Liver (tissue), 9 donors: ENCODE measurements around the gene TMEM145. TPM values are rescaled to one million over a fixed set of nuclear protein-coding genes. Genes with fewer than 3 reads are reported as not detected.

ENCODE experiments used
- DNase-seq: peaks from one replicate; pipeline ENCODE4 v3.0.0-alpha.2; 2017; ENCODE audit warnings: low spot score
- H3K27ac ChIP-seq, 2 donors: one replicate each; pipeline ENCODE4 v1.7.0; 2013; ENCODE audit warnings: inconsistent platforms in 2 of 2, low read length in 2 of 2, control low read depth in 1 of 2, low read depth in 1 of 2, mild to moderate bottlenecking in 1 of 2
- H3K27me3 ChIP-seq, 4 donors: one replicate each; pipeline versions ENCODE4 v1.6.1 to v1.7.0; 2013; ENCODE audit warnings: low read length in 3 of 4, inconsistent platforms in 1 of 4, mild to moderate bottlenecking in 1 of 4, moderate library complexity in 1 of 4; ENCODE audit not compliant: control insufficient read depth in 4 of 4, insufficient read depth in 4 of 4
- H3K36me3 ChIP-seq, 4 donors: one replicate each; pipeline versions ENCODE4 v1.6.1 to v1.7.0; 2013; ENCODE audit warnings: low read length in 3 of 4, mild to moderate bottlenecking in 3 of 4, low read depth in 1 of 4, moderate library complexity in 1 of 4; ENCODE audit not compliant: control insufficient read depth in 4 of 4, insufficient read depth in 3 of 4
- H3K4me1 ChIP-seq, 4 donors: one replicate each; pipeline versions ENCODE4 v1.6.1 to v1.7.0; 2013; ENCODE audit warnings: low read length in 3 of 4, mild to moderate bottlenecking in 3 of 4, moderate library complexity in 1 of 4; ENCODE audit not compliant: control insufficient read depth in 4 of 4, insufficient read depth in 4 of 4
- H3K4me3 ChIP-seq, 3 donors: one replicate each; pipeline versions ENCODE4 v1.6.1 to v1.7.0; 2013; ENCODE audit warnings: low read length in 3 of 3, control low read depth in 1 of 3, low read depth in 1 of 3, mild to moderate bottlenecking in 1 of 3
- H3K9ac ChIP-seq, 2 donors: one replicate each; pipeline ENCODE4 v1.7.0; 2013; ENCODE audit warnings: low read length in 2 of 2, mild to moderate bottlenecking in 2 of 2, moderate library complexity in 2 of 2, control low read depth in 1 of 2, low read depth in 1 of 2
- H3K9me3 ChIP-seq, 4 donors: one replicate each; pipeline versions ENCODE4 v1.6.1 to v1.7.0; 2013; ENCODE audit warnings: low read length in 3 of 4; ENCODE audit not compliant: control insufficient read depth in 4 of 4
- EGR1 ChIP-seq, 2 donors: IDR thresholded peaks; 2 replicates each; pipeline ENCODE4 v1.6.1; 2016 to 2018; ENCODE audit warnings: antibody characterized with exemption in 2 of 2, low read depth in 2 of 2
- FOXA1 ChIP-seq: IDR thresholded peaks from 2 replicates; pipeline ENCODE4 v1.6.1; 2016; ENCODE audit warnings: antibody characterized with exemption
- FOXA2 ChIP-seq: IDR thresholded peaks from 2 replicates; pipeline ENCODE4 v1.6.1; 2016; ENCODE audit warnings: antibody characterized with exemption
- GABPA ChIP-seq, 2 donors: IDR thresholded peaks in 1 of 2; conservative IDR thresholded peaks in 1 of 2; 2 replicates each; pipeline ENCODE4 v1.6.1; 2016; ENCODE audit warnings: antibody characterized with exemption in 2 of 2, mild to moderate bottlenecking in 1 of 2, moderate library complexity in 1 of 2
- HNF4A ChIP-seq, 2 donors: conservative IDR thresholded peaks; 2 replicates each; pipeline ENCODE4 v1.6.1; 2016; ENCODE audit warnings: antibody characterized with exemption in 2 of 2, mild to moderate bottlenecking in 2 of 2
- HNF4G ChIP-seq: IDR thresholded peaks from 2 replicates; pipeline ENCODE4 v1.6.1; 2016; ENCODE audit warnings: antibody characterized with exemption
- JUND ChIP-seq, 2 donors: IDR thresholded peaks; 2 replicates each; pipeline ENCODE4 v1.6.1; 2016; ENCODE audit warnings: antibody characterized with exemption in 2 of 2
- NR2F2 ChIP-seq: IDR thresholded peaks from 2 replicates; pipeline ENCODE4 v1.6.1; 2016; ENCODE audit warnings: antibody characterized with exemption
- RAD21 ChIP-seq, 2 donors: IDR thresholded peaks; 2 replicates each; pipeline ENCODE4 v1.6.1; 2016; ENCODE audit warnings: antibody characterized with exemption in 2 of 2, mild to moderate bottlenecking in 2 of 2
- RXRA ChIP-seq, 2 donors: IDR thresholded peaks; 2 replicates each; pipeline ENCODE4 v1.6.1; 2017 to 2018; ENCODE audit warnings: antibody characterized with exemption in 2 of 2, mild to moderate bottlenecking in 1 of 2
- SP1 ChIP-seq: IDR thresholded peaks from 2 replicates; pipeline ENCODE4 v1.6.1; 2018; ENCODE audit warnings: antibody characterized with exemption, mild to moderate bottlenecking
- TAF1 ChIP-seq: conservative IDR thresholded peaks from 2 replicates; pipeline ENCODE4 v1.6.1; 2016; ENCODE audit warnings: antibody characterized with exemption, mild to moderate bottlenecking
- YY1 ChIP-seq: IDR thresholded peaks from 2 replicates; pipeline ENCODE4 v1.6.1; 2016; ENCODE audit warnings: antibody characterized with exemption, mild to moderate bottlenecking
- WGBS: extraction: QIAGEN DNeasy Blood & Tissue Kit; methylation state at CpG from one replicate; pipeline ENCODE4 v1.1.7; 2013; 5-methylcytosine and 5-hydroxymethylcytosine counted together
- polyA plus RNA-seq, 2 donors: library from polyadenylated mRNA; stranded (reverse) in 1 of 2; unstranded in 1 of 2; fragments of 200-250 nt in 1 of 2; fragments of >200 nt in 1 of 2; fragmentation: Nextera tagmentation in 1 of 2; extraction: Ambion mirVana in 1 of 2; gene quantifications; one replicate each; pipeline versions ENCODE4 v1.2.1 to v1.2.3, GENCODE V29; 2013 to 2015
- total RNA-seq, 2 donors: library from RNA; depleted of rRNA; stranded (reverse); fragments of >200 nt; gene quantifications; one replicate each; pipeline ENCODE4 v1.2.3, GENCODE V29; 2014
- TF ChIP-seq, protein P1 (sequence below): IDR thresholded peaks from 2 replicates; pipeline ENCODE4 v1.6.1; 2016; ENCODE audit warnings: antibody characterized with exemption
- TF ChIP-seq, protein P2 (sequence below): IDR thresholded peaks from 2 replicates; pipeline ENCODE4 v1.6.1; 2016; ENCODE audit warnings: antibody characterized with exemption
- TF ChIP-seq, protein P3 (sequence below): IDR thresholded peaks from 2 replicates; pipeline ENCODE4 v1.6.1; 2016; ENCODE audit warnings: antibody characterized with exemption, mild to moderate bottlenecking
- TF ChIP-seq, protein P4 (sequence below): IDR thresholded peaks from 2 replicates; pipeline ENCODE4 v1.6.1; 2016; ENCODE audit warnings: antibody characterized with exemption
- TF ChIP-seq, protein P5 (sequence below): fragments of 150-350 bp; IDR thresholded peaks from 2 replicates; pipeline ENCODE4 v1.5.1; 2017; ENCODE audit warnings: improper control_type of control experiment, low read depth, low read length; ENCODE audit not compliant: missing input control
- donor health status: healthy.
- donor health status: healthy.
- donor health status: healthy.
- donor health status: healthy.
- donor health status: healthy.

TMEM145 gene
- total and polyA plus RNA-seq, 4 donors: 0.02 to 0.08 TPM; not detected in 2

DNA sequence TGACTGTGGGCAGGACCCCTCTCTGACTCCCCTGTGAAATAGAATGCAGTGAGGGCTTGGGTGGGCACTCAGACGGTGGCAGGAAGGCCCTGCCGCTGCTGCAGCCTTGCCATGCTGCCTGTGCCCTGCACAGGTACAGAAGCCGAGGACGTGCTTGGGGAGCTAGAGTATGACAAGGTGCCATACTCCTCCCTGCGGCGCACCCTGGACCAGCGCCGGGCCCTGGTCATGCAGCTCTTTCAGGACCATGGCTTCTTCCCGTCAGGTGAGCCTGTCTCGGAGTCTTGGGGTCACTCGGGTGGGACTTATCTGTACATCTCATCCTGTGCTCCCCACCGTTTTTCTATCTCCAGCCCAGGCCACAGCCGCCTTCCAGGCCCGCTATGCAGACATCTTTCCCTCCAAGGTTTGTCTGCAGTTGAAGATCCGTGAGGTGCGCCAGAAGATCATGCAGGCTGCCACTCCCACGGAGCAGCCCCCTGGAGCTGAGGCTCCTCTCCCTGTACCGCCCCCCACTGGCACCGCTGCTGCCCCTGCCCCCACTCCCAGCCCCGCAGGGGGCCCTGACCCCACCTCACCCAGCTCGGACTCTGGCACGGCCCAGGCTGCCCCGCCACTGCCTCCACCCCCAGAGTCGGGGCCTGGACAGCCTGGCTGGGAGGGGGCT, 18.5 kb upstream of the TMEM145 start:
- Histone ChIP-seq H3K27me3 (no peaks in the 10 kb centered on the region), H3K27ac (no peak overlapping the region), H3K9ac (no peak overlapping the region), H3K36me3 (peaks cover 13 to 53% (median 28%) of the 10 kb centered on the region in 4 donors), H3K4me3 (no peak overlapping the region), H3K9me3 (no peaks in the 10 kb centered on the region), H3K4me1 (peaks cover 0 to 8% (median 2%) of the 10 kb centered on the region in 4 donors)
- 85% methylated on average over 24 of the region's 24 CpGs for WGBS
- no peak for DNase-seq
- TF ChIP-seq SP1 (no peak), EGR1 (IDR thresholded peaks at IDR 0.05; ENCODE audit: low read depth in 2 of 2) (no peak), GABPA (IDR thresholded peaks at IDR 0.05 in 1 of 2, conservative IDR thresholded peaks at IDR 0.05 in 1 of 2) (no peak), NR2F2 (no peak), HNF4G (no peak), JUND (IDR thresholded peaks at IDR 0.05) (no peak), FOXA1 (no peak), YY1 (no peak), HNF4A (conservative IDR thresholded peaks at IDR 0.05) (no peak), RAD21 (IDR thresholded peaks at IDR 0.05) (no peak)
- TF ChIP-seq, protein P1, sequence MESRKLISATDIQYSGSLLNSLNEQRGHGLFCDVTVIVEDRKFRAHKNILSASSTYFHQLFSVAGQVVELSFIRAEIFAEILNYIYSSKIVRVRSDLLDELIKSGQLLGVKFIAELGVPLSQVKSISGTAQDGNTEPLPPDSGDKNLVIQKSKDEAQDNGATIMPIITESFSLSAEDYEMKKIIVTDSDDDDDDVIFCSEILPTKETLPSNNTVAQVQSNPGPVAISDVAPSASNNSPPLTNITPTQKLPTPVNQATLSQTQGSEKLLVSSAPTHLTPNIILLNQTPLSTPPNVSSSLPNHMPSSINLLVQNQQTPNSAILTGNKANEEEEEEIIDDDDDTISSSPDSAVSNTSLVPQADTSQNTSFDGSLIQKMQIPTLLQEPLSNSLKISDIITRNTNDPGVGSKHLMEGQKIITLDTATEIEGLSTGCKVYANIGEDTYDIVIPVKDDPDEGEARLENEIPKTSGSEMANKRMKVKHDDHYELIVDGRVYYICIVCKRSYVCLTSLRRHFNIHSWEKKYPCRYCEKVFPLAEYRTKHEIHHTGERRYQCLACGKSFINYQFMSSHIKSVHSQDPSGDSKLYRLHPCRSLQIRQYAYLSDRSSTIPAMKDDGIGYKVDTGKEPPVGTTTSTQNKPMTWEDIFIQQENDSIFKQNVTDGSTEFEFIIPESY: no peak
- TF ChIP-seq, protein P2, sequence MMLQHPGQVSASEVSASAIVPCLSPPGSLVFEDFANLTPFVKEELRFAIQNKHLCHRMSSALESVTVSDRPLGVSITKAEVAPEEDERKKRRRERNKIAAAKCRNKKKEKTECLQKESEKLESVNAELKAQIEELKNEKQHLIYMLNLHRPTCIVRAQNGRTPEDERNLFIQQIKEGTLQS: no peak
- TF ChIP-seq, protein P3, sequence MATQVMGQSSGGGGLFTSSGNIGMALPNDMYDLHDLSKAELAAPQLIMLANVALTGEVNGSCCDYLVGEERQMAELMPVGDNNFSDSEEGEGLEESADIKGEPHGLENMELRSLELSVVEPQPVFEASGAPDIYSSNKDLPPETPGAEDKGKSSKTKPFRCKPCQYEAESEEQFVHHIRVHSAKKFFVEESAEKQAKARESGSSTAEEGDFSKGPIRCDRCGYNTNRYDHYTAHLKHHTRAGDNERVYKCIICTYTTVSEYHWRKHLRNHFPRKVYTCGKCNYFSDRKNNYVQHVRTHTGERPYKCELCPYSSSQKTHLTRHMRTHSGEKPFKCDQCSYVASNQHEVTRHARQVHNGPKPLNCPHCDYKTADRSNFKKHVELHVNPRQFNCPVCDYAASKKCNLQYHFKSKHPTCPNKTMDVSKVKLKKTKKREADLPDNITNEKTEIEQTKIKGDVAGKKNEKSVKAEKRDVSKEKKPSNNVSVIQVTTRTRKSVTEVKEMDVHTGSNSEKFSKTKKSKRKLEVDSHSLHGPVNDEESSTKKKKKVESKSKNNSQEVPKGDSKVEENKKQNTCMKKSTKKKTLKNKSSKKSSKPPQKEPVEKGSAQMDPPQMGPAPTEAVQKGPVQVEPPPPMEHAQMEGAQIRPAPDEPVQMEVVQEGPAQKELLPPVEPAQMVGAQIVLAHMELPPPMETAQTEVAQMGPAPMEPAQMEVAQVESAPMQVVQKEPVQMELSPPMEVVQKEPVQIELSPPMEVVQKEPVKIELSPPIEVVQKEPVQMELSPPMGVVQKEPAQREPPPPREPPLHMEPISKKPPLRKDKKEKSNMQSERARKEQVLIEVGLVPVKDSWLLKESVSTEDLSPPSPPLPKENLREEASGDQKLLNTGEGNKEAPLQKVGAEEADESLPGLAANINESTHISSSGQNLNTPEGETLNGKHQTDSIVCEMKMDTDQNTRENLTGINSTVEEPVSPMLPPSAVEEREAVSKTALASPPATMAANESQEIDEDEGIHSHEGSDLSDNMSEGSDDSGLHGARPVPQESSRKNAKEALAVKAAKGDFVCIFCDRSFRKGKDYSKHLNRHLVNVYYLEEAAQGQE: no peak

DNA sequence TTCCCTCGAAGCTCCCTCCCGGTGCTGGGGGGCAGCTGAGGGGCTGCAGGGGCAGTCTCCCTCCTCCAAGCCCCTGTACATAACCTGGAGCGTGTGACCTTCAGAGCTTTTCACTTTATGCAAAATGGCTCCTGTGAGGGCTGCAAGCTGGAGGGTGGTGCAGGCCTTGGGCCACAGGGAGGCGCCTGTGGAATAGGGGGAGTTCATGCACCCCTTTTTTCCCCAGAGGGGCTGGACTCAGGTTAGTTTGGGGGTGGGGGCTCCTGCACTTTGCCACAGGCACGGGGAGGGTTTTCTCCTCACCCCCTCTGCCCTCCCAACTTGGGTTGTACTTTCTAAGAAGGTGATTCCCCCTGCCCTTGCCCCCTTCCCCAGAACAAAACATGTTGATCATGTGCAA, 17.8 kb upstream of the TMEM145 start:
- TF ChIP-seq HNF4G (no peak), SP1 (no peak), TAF1 (no peak), FOXA2 (no peak), FOXA1 (no peak), JUND (IDR thresholded peaks at IDR 0.05) (no peak), EGR1 (IDR thresholded peaks at IDR 0.05; ENCODE audit: low read depth in 2 of 2) (no peak), YY1 (no peak), RXRA (IDR thresholded peaks at IDR 0.05) (no peak)
- TF ChIP-seq, protein P4, sequence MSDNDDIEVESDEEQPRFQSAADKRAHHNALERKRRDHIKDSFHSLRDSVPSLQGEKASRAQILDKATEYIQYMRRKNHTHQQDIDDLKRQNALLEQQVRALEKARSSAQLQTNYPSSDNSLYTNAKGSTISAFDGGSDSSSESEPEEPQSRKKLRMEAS: no peak
- TF ChIP-seq, protein P5, sequence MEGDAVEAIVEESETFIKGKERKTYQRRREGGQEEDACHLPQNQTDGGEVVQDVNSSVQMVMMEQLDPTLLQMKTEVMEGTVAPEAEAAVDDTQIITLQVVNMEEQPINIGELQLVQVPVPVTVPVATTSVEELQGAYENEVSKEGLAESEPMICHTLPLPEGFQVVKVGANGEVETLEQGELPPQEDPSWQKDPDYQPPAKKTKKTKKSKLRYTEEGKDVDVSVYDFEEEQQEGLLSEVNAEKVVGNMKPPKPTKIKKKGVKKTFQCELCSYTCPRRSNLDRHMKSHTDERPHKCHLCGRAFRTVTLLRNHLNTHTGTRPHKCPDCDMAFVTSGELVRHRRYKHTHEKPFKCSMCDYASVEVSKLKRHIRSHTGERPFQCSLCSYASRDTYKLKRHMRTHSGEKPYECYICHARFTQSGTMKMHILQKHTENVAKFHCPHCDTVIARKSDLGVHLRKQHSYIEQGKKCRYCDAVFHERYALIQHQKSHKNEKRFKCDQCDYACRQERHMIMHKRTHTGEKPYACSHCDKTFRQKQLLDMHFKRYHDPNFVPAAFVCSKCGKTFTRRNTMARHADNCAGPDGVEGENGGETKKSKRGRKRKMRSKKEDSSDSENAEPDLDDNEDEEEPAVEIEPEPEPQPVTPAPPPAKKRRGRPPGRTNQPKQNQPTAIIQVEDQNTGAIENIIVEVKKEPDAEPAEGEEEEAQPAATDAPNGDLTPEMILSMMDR: no peak
- Histone ChIP-seq H3K27me3 (no peaks in the 10 kb centered on the region), H3K9ac (no peak overlapping the region), H3K9me3 (no peaks in the 10 kb centered on the region), H3K4me3 (no peak overlapping the region), H3K27ac (no peak overlapping the region), H3K36me3 (peaks cover 13 to 46% (median 24%) of the 10 kb centered on the region in 4 donors), H3K4me1 (peaks cover 0 to 8% (median 2%) of the 10 kb centered on the region in 4 donors)
- DNase-seq: no peak
- 80% methylated on average over 5 of the region's 5 CpGs for WGBS
